Measurements from ENCODE around the gene ETV6.
"Not testable (repeated sequence)": the region's sequence is repeated elsewhere in the genome, so short reads cannot be mapped to it uniquely, and the experiment has no call there.

ETV6 gene

GRCh38 chr12:11897923-11898322, 248.4 kb downstream of the ETV6 start:
- DNase-seq: no peak

- DNase-seq: no peak
These were observed 252.4 kb downstream of the ETV6 start for GRCh38 chr12:11901701-11902524.

GRCh38 chr12:11902525-11902875, 253.0 kb downstream of the ETV6 start:
- DNase-seq: no peak

- peak; percentile 42 for DNase-seq
These were observed 254.7 kb downstream of the ETV6 start for GRCh38 chr12:11904124-11904523.

GRCh38 chr12:11905534-11905933, 256.1 kb downstream of the ETV6 start:
- no peak for DNase-seq

- DNase-seq: no peak
These were observed 256.9 kb downstream of the ETV6 start for GRCh38 chr12:11906286-11906935.

- DNase-seq: no peak
These were observed 258.2 kb downstream of the ETV6 start for GRCh38 chr12:11907625-11908024.

- DNase-seq: not testable (repeated sequence)
These were observed 259.9 kb downstream of the ETV6 start for GRCh38 chr12:11909406-11909805.

GRCh38 chr12:11916113-11916512, 266.6 kb downstream of the ETV6 start:
- DNase-seq: no peak

GRCh38 chr12:11916771-11917170, 267.3 kb downstream of the ETV6 start:
- no peak for DNase-seq

GRCh38 chr12:11917501-11917900, 268.0 kb downstream of the ETV6 start:
- no peak for DNase-seq

- no peak for DNase-seq
These were observed 270.8 kb downstream of the ETV6 start for GRCh38 chr12:11920231-11920630.

- no peak for DNase-seq
These were observed 272.9 kb downstream of the ETV6 start for GRCh38 chr12:11922361-11922760.

GRCh38 chr12:11923067-11923466, 273.6 kb downstream of the ETV6 start:
- DNase-seq: no peak

GRCh38 chr12:11927286-11927935, 277.9 kb downstream of the ETV6 start:
- no peak for DNase-seq

- DNase-seq: no peak
These were observed 280.2 kb downstream of the ETV6 start for GRCh38 chr12:11929714-11930113.

- DNase-seq: no peak
These were observed 289.7 kb downstream of the ETV6 start for GRCh38 chr12:11939223-11939622.

- DNase-seq: no peak
These were observed 292.3 kb downstream of the ETV6 start for GRCh38 chr12:11941606-11942337.

GRCh38 chr12:11943919-11944700, 294.6 kb downstream of the ETV6 start:
- DNase-seq: peak; percentile 32

Data from NCI-H510A (cell line).